HTR-8/SVneo (cell line): ENCODE data around the gene CPNE6.

Source experiments
- DNase-seq: peaks from one replicate; pipeline ENCODE4 v3.0.0; 2011; ENCODE audit warnings: low spot score, mixed read lengths; ENCODE audit not compliant: insufficient read length
- FAIRE-seq: peaks from 2 replicates; lab custom pipeline; 2011; peaks lifted over from hg19 to GRCh38; lab: Jason Lieb, UNC

Gene CPNE6

DNA sequence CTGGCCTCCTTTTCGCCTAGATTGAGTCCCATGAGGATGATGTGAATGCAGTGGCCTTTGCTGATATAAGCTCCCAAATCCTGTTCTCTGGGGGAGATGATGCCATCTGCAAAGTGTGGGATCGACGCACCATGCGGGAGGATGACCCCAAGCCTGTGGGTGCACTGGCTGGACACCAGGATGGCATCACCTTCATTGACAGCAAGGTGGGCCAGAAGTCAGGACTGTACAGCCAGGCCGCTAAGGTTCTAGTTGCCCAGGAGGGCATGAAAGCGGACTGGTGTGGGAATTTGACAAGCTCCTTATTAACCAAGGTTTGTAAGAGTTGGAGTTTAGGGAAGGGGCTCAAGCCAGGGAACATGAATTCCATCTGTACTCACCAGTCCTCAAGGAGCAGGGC, 48.3 kb downstream of the CPNE6 start:
- DNase-seq: no peak
- FAIRE-seq: no peak

DNA sequence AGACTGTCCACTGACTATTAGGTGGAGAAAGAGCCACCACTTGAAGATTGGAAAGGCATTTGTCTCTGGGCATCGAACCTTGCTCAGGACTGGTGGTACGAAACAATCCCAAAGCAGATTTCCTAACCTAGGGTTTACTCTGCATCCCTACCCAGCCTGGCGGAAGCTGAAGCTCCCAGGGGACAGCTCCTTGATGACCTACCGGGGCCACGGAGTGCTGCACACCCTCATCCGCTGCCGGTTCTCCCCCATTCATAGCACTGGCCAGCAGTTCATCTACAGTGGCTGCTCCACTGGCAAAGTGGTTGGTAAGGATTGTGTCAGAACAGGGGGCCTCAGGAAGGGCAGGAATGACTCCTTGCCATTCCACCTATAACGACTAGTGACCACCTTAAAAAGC, 49.8 kb downstream of the CPNE6 start:
- DNase-seq: no peak
- FAIRE-seq: no peak

DNA sequence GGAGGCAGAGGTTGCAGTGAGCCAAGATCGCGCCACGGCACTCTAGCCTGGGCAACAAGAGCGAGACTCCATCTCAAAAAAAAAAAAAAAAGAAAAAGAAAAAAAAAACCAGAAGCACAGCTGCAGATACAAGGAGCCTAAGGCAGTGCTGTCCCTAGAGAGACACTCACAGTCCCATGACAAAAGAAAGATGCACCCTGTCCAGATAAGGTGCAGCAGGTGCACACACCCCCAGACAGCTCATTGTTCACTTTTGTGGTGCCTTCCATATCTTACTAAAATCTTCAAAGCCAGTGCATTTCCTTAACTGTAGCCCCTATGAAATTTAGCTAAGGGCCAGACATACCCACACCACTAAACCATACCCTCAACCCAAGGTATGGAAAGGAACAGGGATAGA, 51.1 kb downstream of the CPNE6 start:
- DNase-seq: no peak
- FAIRE-seq: no peak

DNA sequence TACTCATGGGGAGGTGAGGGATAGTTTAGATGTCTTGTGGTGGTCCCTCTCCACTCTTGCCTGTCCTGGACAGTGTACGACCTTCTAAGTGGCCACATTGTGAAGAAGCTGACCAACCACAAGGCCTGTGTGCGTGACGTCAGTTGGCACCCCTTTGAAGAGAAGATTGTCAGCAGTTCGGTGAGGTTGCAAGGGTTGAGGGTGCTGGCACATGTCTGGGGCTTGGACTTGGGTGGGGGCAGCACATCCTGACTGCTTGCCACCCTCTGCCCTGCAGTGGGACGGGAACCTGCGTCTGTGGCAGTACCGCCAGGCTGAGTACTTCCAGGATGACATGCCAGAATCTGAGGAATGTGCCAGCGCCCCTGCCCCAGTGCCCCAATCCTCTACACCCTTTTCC, 51.5 kb downstream of the CPNE6 start:
- FAIRE-seq (no peak), DNase-seq (no peak)

DNA sequence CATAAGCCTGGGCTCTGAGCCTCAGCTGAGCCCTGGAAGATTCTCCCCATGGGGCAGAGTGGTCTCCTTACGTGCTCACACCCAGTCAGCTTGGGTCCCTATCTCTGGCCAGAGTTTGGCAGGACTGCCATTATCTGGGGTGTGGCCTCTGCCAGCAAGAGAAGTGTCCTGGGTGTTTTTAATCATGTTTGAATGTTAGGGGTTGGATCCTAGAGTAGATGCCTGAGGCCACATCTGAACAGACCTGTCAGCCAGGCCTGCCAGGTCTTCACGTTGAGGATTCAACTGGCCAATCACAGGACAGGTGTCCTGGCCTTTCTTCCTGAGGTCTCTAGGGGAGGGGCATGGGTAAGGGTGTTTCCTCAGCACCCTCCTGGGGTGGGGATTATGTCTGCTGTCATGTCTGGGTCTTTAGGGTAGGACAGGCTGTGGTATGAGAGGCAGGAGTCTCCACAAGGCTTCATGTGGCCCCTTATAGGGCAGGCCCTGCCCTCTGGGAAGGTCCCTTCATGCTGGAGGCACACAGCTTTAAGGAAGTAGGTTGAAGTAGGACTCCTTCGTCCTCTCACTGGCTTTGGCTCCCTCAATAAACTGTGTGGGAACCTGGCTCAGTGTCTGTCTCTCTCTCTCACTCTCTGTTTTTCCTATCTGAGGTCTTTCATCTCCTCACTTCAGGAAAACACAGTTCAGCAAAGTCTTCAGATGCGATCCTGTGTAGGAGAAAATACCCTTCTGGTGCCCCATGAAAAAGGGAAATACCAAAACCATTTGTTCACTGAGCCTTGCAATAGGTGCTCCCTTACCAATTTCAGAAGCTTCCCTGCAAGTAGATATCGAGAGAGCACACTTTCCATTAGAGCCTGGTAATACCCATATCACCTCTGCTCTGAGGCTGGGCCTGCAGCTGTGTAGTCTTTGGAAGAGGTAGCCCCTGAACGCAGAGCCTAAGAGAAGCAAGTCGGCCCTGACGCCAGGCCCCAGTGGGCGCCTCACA, 52.4 kb downstream of the CPNE6 start:
- DNase-seq (no peak), FAIRE-seq (no peak)

DNA sequence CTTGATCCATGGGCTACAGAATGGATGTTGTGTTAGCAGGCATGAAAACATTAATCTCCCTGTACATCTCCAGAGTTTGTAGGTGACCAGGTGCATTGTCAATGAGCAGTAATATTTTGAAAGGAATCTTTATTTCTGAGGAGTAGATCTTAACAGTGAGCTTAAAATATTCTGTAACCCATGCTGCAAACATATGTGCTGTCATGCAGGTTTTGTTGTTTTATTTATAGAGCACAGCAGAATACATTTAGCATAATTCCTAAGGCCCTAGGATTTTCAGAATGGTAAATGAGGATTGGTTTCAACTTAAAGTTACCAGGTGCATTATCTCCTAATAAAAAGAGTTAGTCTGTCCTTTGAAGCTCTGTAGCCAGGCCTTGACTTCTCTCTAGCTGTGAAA, 55.6 kb downstream of the CPNE6 start:
- DNase-seq: no peak
- FAIRE-seq: no peak

DNA sequence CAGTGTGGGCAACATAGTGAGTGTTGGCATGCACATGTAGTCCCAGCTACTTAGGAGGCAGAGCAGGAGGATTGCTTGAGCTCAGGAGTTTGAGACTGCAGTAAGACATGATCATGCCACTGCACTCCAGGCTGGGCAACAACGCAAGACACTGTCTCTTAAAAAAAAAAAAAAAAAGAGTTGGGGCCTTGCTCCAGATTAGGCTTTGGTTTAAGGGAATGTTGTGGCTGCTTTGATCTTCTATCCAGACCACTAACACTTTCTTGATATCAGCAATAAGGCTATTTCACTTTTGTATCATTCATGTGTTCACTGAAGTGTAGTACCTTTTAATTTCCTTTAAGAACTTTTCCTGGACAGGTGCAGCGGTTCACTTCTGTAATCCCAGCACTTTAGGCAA, 56.3 kb downstream of the CPNE6 start:
- FAIRE-seq: no peak

More for the DNA sequence above, 56.3 kb downstream of the CPNE6 start:
- no peak for DNase-seq
